Measurements from ENCODE around the gene PTPRD. TPM values are rescaled to one million over a fixed set of nuclear protein-coding genes. Genes with fewer than 3 reads are reported as not detected.

The PTPRD gene
- total RNA-seq, 1 experiment from 2014 or later = 0.02 TPM

- TF ChIP-seq MAX (IDR thresholded peaks at IDR 0.05) (no peak), SP1 (IDR thresholded peaks at IDR 0.05; ENCODE audit: low read depth) (no peak), ELF1 (IDR thresholded peaks at IDR 0.05; ENCODE audit: borderline replicate concordance, low read depth) (no peak)
These were observed 553.8 kb downstream of the PTPRD start (continued) for GRCh38 chr9:10059044-10059443.

- intact Hi-C loops (cut with micrococcal nuclease) = no loop called here
- Histone ChIP-seq H3K9ac (ENCODE audit: low read length) (no peak overlapping the region), H3K4me3 (replicated peaks in 1 of 2; ENCODE audit: low read depth in 1 of 2, low read length in 2 of 2) (no peak overlapping the region), H3K9me3 (ENCODE audit: control insufficient read depth in 1 of 2, insufficient read depth in 1 of 2, low read depth in 1 of 2, low read length in 2 of 2) (peaks cover 0 to 5% of the 10 kb centered on the region in 2 experiments; a peak in 2 of 4 replicates), H3K9me2 (ENCODE audit: insufficient read depth) (no peaks in the 10 kb centered on the region), H3K79me2 (ENCODE audit: insufficient read depth, low read length) (no peaks in the 10 kb centered on the region), H2AFZ (ENCODE audit: low read depth, low read length, poor library complexity, severe bottlenecking) (no peak overlapping the region), H4K20me1 (ENCODE audit: insufficient read depth) (no peaks in the 10 kb centered on the region), H3K36me3 (ENCODE audit: control insufficient read depth in 1 of 2, insufficient read depth in 2 of 2, low read length in 2 of 2) (no peaks in the 10 kb centered on the region), H3K27ac (ENCODE audit: low read depth, low read length) (no peak overlapping the region), H3K27me3 (ENCODE audit: insufficient read depth, low read length) (no peaks in the 10 kb centered on the region), H3K4me1 (ENCODE audit: control insufficient read depth in 1 of 2, insufficient read depth in 2 of 2, low read length in 2 of 2) (no peaks in the 10 kb centered on the region), H3K4me2 (ENCODE audit: low read length) (no peak overlapping the region)
- DNase-seq (ENCODE audit: low read depth, low spot score) = no peak
- ChIA-PET POLR2A (no interaction called here), CTCF (no interaction called here), RAD21 (ENCODE audit: low non-redundant PET in 1 of 2, low total read pairs in 2 of 2, uncharacterized antibody in 2 of 2, unreplicated experiment in 2 of 2) (no interaction called here)
- no peak for TF ChIP-seq RAD21 (IDR thresholded peaks at IDR 0.05; ENCODE audit: low read depth)
- TF ChIP-seq CBX3 (IDR thresholded peaks at IDR 0.05; ENCODE audit: low read depth) = no peak
- TF ChIP-seq JUND (IDR thresholded peaks at IDR 0.05) = no peak
- TF ChIP-seq POLR2A (IDR thresholded peaks at IDR 0.05; ENCODE audit: borderline replicate concordance, extremely low read depth, insufficient read depth, insufficient read length) = no peak
- no peak for TF ChIP-seq SIN3A (IDR thresholded peaks at IDR 0.05; ENCODE audit: low read depth)
- TF ChIP-seq ZFX (IDR thresholded peaks at IDR 0.05) = no peak
- no peak for TF ChIP-seq SP1 (IDR thresholded peaks at IDR 0.05; ENCODE audit: low read depth)
- TF ChIP-seq POLR2AphosphoS5 (IDR thresholded peaks at IDR 0.05; ENCODE audit: low read depth, low read length) = no peak
- no peak for TF ChIP-seq ATF3 (IDR thresholded peaks at IDR 0.05)
- no peak for ATAC-seq
- no TSS peak for BruUV-seq (replicated peaks)
These were observed 556.9 kb downstream of the PTPRD start for GRCh38 chr9:10055886-10056395.

- no peak overlapping the region for H3K9ac ChIP-seq (ENCODE audit: low read length)
- no peaks in the 10 kb centered on the region for H3K27me3 ChIP-seq (ENCODE audit: insufficient read depth, low read length)
- no peaks in the 10 kb centered on the region for H3K36me3 ChIP-seq (ENCODE audit: control insufficient read depth in 1 of 2, insufficient read depth in 2 of 2, low read length in 2 of 2)
- no peaks in the 10 kb centered on the region for H3K79me2 ChIP-seq (ENCODE audit: insufficient read depth, low read length)
- no TSS peak for BruUV-seq (replicated peaks)
- no peaks in the 10 kb centered on the region for H3K4me1 ChIP-seq (ENCODE audit: control insufficient read depth in 1 of 2, insufficient read depth in 2 of 2, low read length in 2 of 2)
- H3K9me2 ChIP-seq (ENCODE audit: insufficient read depth) = no peaks in the 10 kb centered on the region
- H3K27ac ChIP-seq (ENCODE audit: low read depth, low read length) = no peak overlapping the region
- H4K20me1 ChIP-seq (ENCODE audit: insufficient read depth) = no peaks in the 10 kb centered on the region
- RAD21 ChIA-PET (ENCODE audit: low non-redundant PET in 1 of 2, low total read pairs in 2 of 2, uncharacterized antibody in 2 of 2, unreplicated experiment in 2 of 2) = no interaction called here
- H2AFZ ChIP-seq (ENCODE audit: low read depth, low read length, poor library complexity, severe bottlenecking) = no peak overlapping the region
- CTCF ChIA-PET = no interaction called here
- intact Hi-C loops (cut with micrococcal nuclease) = no loop called here
- ATAC-seq (no peak), DNase-seq (ENCODE audit: low read depth, low spot score) (no peak)
- POLR2A ChIA-PET = no interaction called here
- peaks cover 0 to 5% of the 10 kb centered on the region in 2 experiments; a peak in 2 of 4 replicates for H3K9me3 ChIP-seq (ENCODE audit: control insufficient read depth in 1 of 2, insufficient read depth in 1 of 2, low read depth in 1 of 2, low read length in 2 of 2)
- H3K4me3 ChIP-seq (replicated peaks in 1 of 2; ENCODE audit: low read depth in 1 of 2, low read length in 2 of 2) = no peak overlapping the region
- H3K4me2 ChIP-seq (ENCODE audit: low read length) = no peak overlapping the region
- no peak for TF ChIP-seq MAX (IDR thresholded peaks at IDR 0.05)
- no peak for TF ChIP-seq RAD21 (IDR thresholded peaks at IDR 0.05; ENCODE audit: low read depth)
- TF ChIP-seq ZBTB33 (IDR thresholded peaks at IDR 0.05; ENCODE audit: extremely low read depth, insufficient replicate concordance, low read length) = no peak
- TF ChIP-seq CBX3 (IDR thresholded peaks at IDR 0.05; ENCODE audit: low read depth) = no peak
- TF ChIP-seq ZFX (IDR thresholded peaks at IDR 0.05) = no peak
- TF ChIP-seq EZH2phosphoT487 (IDR thresholded peaks at IDR 0.05; ENCODE audit: borderline replicate concordance) = no peak
- TF ChIP-seq CEBPB (IDR thresholded peaks at IDR 0.05; ENCODE audit: low read depth) = no peak
- TF ChIP-seq POLR2A (IDR thresholded peaks at IDR 0.05; ENCODE audit: borderline replicate concordance, extremely low read depth, insufficient read depth, insufficient read length) = no peak
- no peak for TF ChIP-seq ZNF274 (IDR thresholded peaks at IDR 0.05; ENCODE audit: low read depth, low read length)
These were observed 558.3 kb downstream of the PTPRD start for GRCh38 chr9:10054456-10054855.
